HCT116 (cell line): ENCODE results near the gene AZIN2. TPM values are rescaled to one million over a fixed set of nuclear protein-coding genes. Genes with fewer than 3 reads are reported as not detected.

Source experiments
- ATAC-seq: fragments of 200-7000 bp; cut with Tn5 transposase; 2 replicates; pipeline ENCODE4 v1.9.1; 2020; ENCODE audit warnings: mild to moderate bottlenecking, moderate library complexity
- BruUV-seq: library from RNA; stranded (reverse); fragments of 400-500 nt; replicated peaks from 2 replicates; lab custom pipeline; 2021; lab: Mats Ljungman, UMichigan
- CTCF ChIA-PET: fragments of 300-600 bp; sonication (Branson Sonifier 250); formaldehyde crosslinking; loops from one replicate; lab custom pipeline; 2021; ENCODE audit warnings: antibody characterized with exemption; lab: Charles Lee
- POLR2A ChIA-PET: fragments of 300-600, 350-600 bp; sonication (Branson Sonifier 250); formaldehyde crosslinking; loops from one replicate; lab custom pipeline; 2021; ENCODE audit warnings: antibody characterized with exemption; lab: Charles Lee
- RAD21 ChIA-PET, 2 experiments: fragments of 300-600 bp; sonication (Branson Sonifier 250); formaldehyde crosslinking; loops; one replicate each; lab custom pipeline; 2023; ENCODE audit warnings: low total read pairs in 2 of 2; ENCODE audit not compliant: uncharacterized antibody in 2 of 2, unreplicated experiment in 2 of 2, low non-redundant PET in 1 of 2; lab: Charles Lee
- DNase-seq: peaks from one replicate; pipeline ENCODE4 v3.0.0-alpha.2; 2010; ENCODE audit warnings: low read depth, low spot score
- H2AFZ ChIP-seq: fragments of 200-600 bp; shearing (Covaris generic), sonication (generic); 2 replicates; pipeline ENCODE4 v1.6.1; 2017; ENCODE audit warnings: low read depth, mixed run types, mixed read lengths, antibody characterized with exemption, low read length; ENCODE audit not compliant: poor library complexity, severe bottlenecking
- H3K27ac ChIP-seq: 2 replicates; pipeline ENCODE4 v1.5.1; 2012; ENCODE audit warnings: low read depth, low read length
- H3K27me3 ChIP-seq: fragments of 200-600 bp; sonication (generic); 2 replicates; pipeline ENCODE4 v1.6.1; 2016; ENCODE audit warnings: mixed run types, low read length, mixed read lengths; ENCODE audit not compliant: insufficient read depth
- H3K36me3 ChIP-seq, 2 experiments: fragments of 200-500 bp in 1 of 2; fragments of 200-600 bp in 1 of 2; sonication (Bioruptor generic) in 1 of 2; sonication (generic) in 1 of 2; 2 replicates each; pipeline versions ENCODE4 v1.5.1 to v1.6.1; 2014 to 2016; ENCODE audit warnings: low read length in 2 of 2, inconsistent platforms in 1 of 2, mixed read lengths in 1 of 2, mixed run types in 1 of 2; ENCODE audit not compliant: insufficient read depth in 2 of 2, control insufficient read depth in 1 of 2
- H3K4me1 ChIP-seq, 2 experiments: fragments of 200-600 bp in 1 of 2; sonication (generic) in 1 of 2; 2 replicates each; pipeline versions ENCODE4 v1.5.1 to v1.6.1; 2012 to 2017; ENCODE audit warnings: low read length in 2 of 2, inconsistent platforms in 1 of 2, mild to moderate bottlenecking in 1 of 2, mixed read lengths in 1 of 2, mixed run types in 1 of 2, moderate library complexity in 1 of 2; ENCODE audit not compliant: insufficient read depth in 2 of 2, control insufficient read depth in 1 of 2
- H3K4me2 ChIP-seq: fragments of 200-600 bp; sonication (generic); 2 replicates; pipeline ENCODE4 v1.6.1; 2017; ENCODE audit warnings: mixed run types, low read length, mixed read lengths
- H3K4me3 ChIP-seq, 2 experiments: fragments of 200-600 bp in 1 of 2; sonication (generic) in 1 of 2; replicated peaks in 1 of 2; 2 replicates each; pipeline ENCODE4 v1.5.1; 2011 to 2016; ENCODE audit warnings: low read length in 2 of 2, control low read depth in 1 of 2, low read depth in 1 of 2, mild to moderate bottlenecking in 1 of 2, mixed read lengths in 1 of 2, mixed run types in 1 of 2
- H3K79me2 ChIP-seq: fragments of 200-600 bp; sonication (generic); 2 replicates; pipeline ENCODE4 v1.6.1; 2017; ENCODE audit warnings: mild to moderate bottlenecking, mixed run types, low read length, moderate library complexity, mixed read lengths; ENCODE audit not compliant: insufficient read depth
- H3K9ac ChIP-seq: fragments of 200-600 bp; sonication (generic); 2 replicates; pipeline ENCODE4 v1.6.1; 2016; ENCODE audit warnings: low read length, mixed read lengths
- H3K9me2 ChIP-seq: fragments of 200-600 bp; sonication (generic), shearing (Covaris generic); 2 replicates; pipeline ENCODE4 v1.6.1; 2017; ENCODE audit warnings: mixed run types, mild to moderate bottlenecking, moderate library complexity; ENCODE audit not compliant: insufficient read depth
- H3K9me3 ChIP-seq, 2 experiments: fragments of 200-500 bp in 1 of 2; fragments of 200-600 bp in 1 of 2; sonication (Bioruptor generic) in 1 of 2; sonication (generic) in 1 of 2; 2 replicates each; pipeline ENCODE4 v1.6.1; 2014 to 2017; ENCODE audit warnings: low read length in 2 of 2, mixed read lengths in 2 of 2, inconsistent platforms in 1 of 2, low read depth in 1 of 2, mild to moderate bottlenecking in 1 of 2, mixed run types in 1 of 2, moderate library complexity in 1 of 2; ENCODE audit not compliant: control insufficient read depth in 1 of 2, insufficient read depth in 1 of 2
- H4K20me1 ChIP-seq: fragments of 200-600 bp; sonication (generic), shearing (Covaris generic); 2 replicates; pipeline ENCODE4 v1.6.1; 2017; ENCODE audit warnings: mixed run types, mild to moderate bottlenecking, moderate library complexity; ENCODE audit not compliant: insufficient read depth
- ATF3 ChIP-seq: IDR thresholded peaks from 2 replicates; pipeline ENCODE4 v1.6.1; 2012
- CTCF ChIP-seq, 3 experiments: fragments of 200-600 bp in 1 of 3; sonication (generic) in 1 of 3; IDR thresholded peaks in 2 of 3; conservative IDR thresholded peaks in 1 of 3; 2 replicates each; pipeline ENCODE4 v1.5.1; 2012 to 2017; ENCODE audit warnings: low read depth in 2 of 3, low read length in 2 of 3, antibody characterized with exemption in 1 of 3, borderline replicate concordance in 1 of 3, control low read depth in 1 of 3, mild to moderate bottlenecking in 1 of 3, mixed read lengths in 1 of 3, mixed run types in 1 of 3, moderate library complexity in 1 of 3; ENCODE audit not compliant: insufficient read depth in 1 of 3
- EGR1 ChIP-seq: IDR thresholded peaks from 2 replicates; pipeline ENCODE4 v1.6.1; 2012; ENCODE audit warnings: low read depth
- ELF1 ChIP-seq: IDR thresholded peaks from 2 replicates; pipeline ENCODE4 v1.6.1; 2012; ENCODE audit warnings: low read depth, borderline replicate concordance
- EZH2 ChIP-seq: fragments of 200-600 bp; sonication (generic); IDR thresholded peaks from 2 replicates; pipeline ENCODE4 v1.6.1; 2017; ENCODE audit warnings: antibody characterized with exemption, mixed run types
- EZH2phosphoT487 ChIP-seq: fragments of 200-600 bp; IDR thresholded peaks from 2 replicates; pipeline ENCODE4 v1.6.1; 2018; ENCODE audit warnings: antibody characterized with exemption, borderline replicate concordance
- FOSL1 ChIP-seq: IDR thresholded peaks from 2 replicates; pipeline ENCODE4 v1.6.1; 2012; ENCODE audit warnings: low read depth
- MAX ChIP-seq: IDR thresholded peaks from 2 replicates; pipeline ENCODE4 v1.6.1; 2012
- POLR2A ChIP-seq: IDR thresholded peaks from 2 replicates; pipeline ENCODE4 v1.7.0; 2011; ENCODE audit warnings: borderline replicate concordance; ENCODE audit not compliant: insufficient read depth, insufficient read length; ENCODE audit errors: extremely low read depth
- POLR2AphosphoS5 ChIP-seq: IDR thresholded peaks from 2 replicates; pipeline ENCODE4 v1.6.1; 2011; ENCODE audit warnings: mild to moderate bottlenecking, low read depth, low read length, moderate library complexity
- RAD21 ChIP-seq: IDR thresholded peaks from 2 replicates; pipeline ENCODE4 v1.6.1; 2012; ENCODE audit warnings: low read depth, mild to moderate bottlenecking
- REST ChIP-seq: IDR thresholded peaks from 2 replicates; pipeline ENCODE4 v1.6.1; 2012; ENCODE audit warnings: low read depth
- SIN3A ChIP-seq: IDR thresholded peaks from 2 replicates; pipeline ENCODE4 v1.6.1; 2012; ENCODE audit warnings: low read depth
- SRF ChIP-seq: IDR thresholded peaks from 2 replicates; pipeline ENCODE4 v1.6.1; 2012; ENCODE audit warnings: low read depth
- TCF7L2 ChIP-seq: IDR thresholded peaks from 2 replicates; pipeline ENCODE4 v1.7.0; 2011; ENCODE audit warnings: borderline replicate concordance, inconsistent platforms; ENCODE audit not compliant: insufficient read depth, insufficient read length; ENCODE audit errors: extremely low read depth
- YY1 ChIP-seq: IDR thresholded peaks from 2 replicates; pipeline ENCODE4 v1.6.1; 2011; ENCODE audit warnings: low read length, low read depth, moderate library complexity, mild to moderate bottlenecking; ENCODE audit not compliant: insufficient replicate concordance; ENCODE audit errors: extremely low read depth
- ZBTB33 ChIP-seq: IDR thresholded peaks from 2 replicates; pipeline ENCODE4 v1.6.1; 2011; ENCODE audit warnings: mild to moderate bottlenecking, low read length, moderate library complexity; ENCODE audit not compliant: insufficient replicate concordance; ENCODE audit errors: extremely low read depth
- intact Hi-C: fragments of 100-400 bp; cut with micrococcal nuclease; formaldehyde crosslinking; loops from 2 replicates; pipeline ENCODE4 v1.10.0; 2022
- total RNA-seq: library from RNA; stranded (reverse); gene quantifications from one replicate; pipeline ENCODE4 v1.2.1, GENCODE V29; 2021; ENCODE audit not compliant: unreplicated experiment

The AZIN2 gene
- total RNA-seq, 1 experiment from 2014 or later = 7.8 TPM

GRCh38 chr1:33131191-33131590, 50.2 kb downstream of the AZIN2 start (continued):
- TF ChIP-seq REST = no peak
- TF ChIP-seq, all 23 proteins: peak for 0

GRCh38 chr1:33132549-33132948, 51.6 kb downstream of the AZIN2 start:
- no peaks in the 10 kb centered on the region for H3K27me3 ChIP-seq
- POLR2A ChIA-PET = no interaction called here
- H3K9me2 ChIP-seq = no peaks in the 10 kb centered on the region
- ATAC-seq = no peak
- peaks cover 5 to 12% of the 10 kb centered on the region in 2 experiments; a peak in 3 of 4 replicates for H3K4me1 ChIP-seq
- DNase-seq = no peak
- no peaks in the 10 kb centered on the region for H3K9me3 ChIP-seq
- H3K4me3 ChIP-seq = no peak overlapping the region
- 0 out of 2 replicates have a peak, but pooled peaks cover 5% of the 10 kb centered on the region for H3K79me2 ChIP-seq
- H4K20me1 ChIP-seq = no peaks in the 10 kb centered on the region
- RAD21 ChIA-PET = no interaction called here
- H2AFZ ChIP-seq = no peak overlapping the region
- intact Hi-C loops = no loop called here
- H3K36me3 ChIP-seq = no peaks in the 10 kb centered on the region
- no peak overlapping the region for H3K9ac ChIP-seq
- H3K4me2 ChIP-seq = no peak overlapping the region
- H3K27ac ChIP-seq = no peak overlapping the region
- BruUV-seq = no TSS peak
- CTCF ChIA-PET = no interaction called here
- no peak for TF ChIP-seq EZH2
- no peak for TF ChIP-seq EZH2phosphoT487
- TF ChIP-seq YY1 = no peak
- no peak for TF ChIP-seq CTCF (IDR thresholded peaks at IDR 0.05 in 2 of 3, conservative IDR thresholded peaks at IDR 0.05 in 1 of 3; ENCODE audit: borderline replicate concordance in 1 of 3, insufficient read depth in 1 of 3, low read depth in 2 of 3, low read length in 2 of 3)
- no peak for TF ChIP-seq FOSL1
- no peak for TF ChIP-seq EGR1
- TF ChIP-seq ATF3 = no peak
- no peak for TF ChIP-seq TCF7L2
- no peak for TF ChIP-seq POLR2AphosphoS5
- TF ChIP-seq POLR2A = no peak
- TF ChIP-seq SRF = no peak
- no peak for TF ChIP-seq RAD21
- TF ChIP-seq ZBTB33 = no peak
- TF ChIP-seq ELF1 = no peak
- no peak for TF ChIP-seq SIN3A
- TF ChIP-seq MAX = no peak
